Transverse colon (tissue), 4 donors: ENCODE results near the gene STXBP2.

Source experiments
- POLR2A ChIP-seq: fragments of 450-650 bp; IDR thresholded peaks from one replicate; pipeline ENCODE4 v1.6.1; 2016; ENCODE audit warnings: antibody characterized with exemption, mild to moderate bottlenecking, moderate library complexity
- POLR2AphosphoS5 ChIP-seq, 3 donors: sonication (generic); formaldehyde crosslinking; IDR thresholded peaks; one replicate each; pipeline ENCODE4 v1.6.1; 2016; ENCODE audit warnings: antibody characterized with exemption in 3 of 3
- TF ChIP-seq, protein P1 (sequence below), 5 experiments: fragments of 200-600 bp in 3 of 5; fragments of 450-650 bp in 2 of 5; sonication (generic) in 3 of 5; IDR thresholded peaks; 1 replicate in 2 of 5; 2 replicates in 3 of 5; pipeline ENCODE4 v1.5.1; 2016 to 2017; ENCODE audit warnings: antibody characterized with exemption in 5 of 5, inconsistent platforms in 3 of 5, mild to moderate bottlenecking in 2 of 5, moderate library complexity in 1 of 5

GRCh38 chr19:7674010-7675005 lies 37.4 kb downstream of the STXBP2 start:
- TF ChIP-seq, protein P1, sequence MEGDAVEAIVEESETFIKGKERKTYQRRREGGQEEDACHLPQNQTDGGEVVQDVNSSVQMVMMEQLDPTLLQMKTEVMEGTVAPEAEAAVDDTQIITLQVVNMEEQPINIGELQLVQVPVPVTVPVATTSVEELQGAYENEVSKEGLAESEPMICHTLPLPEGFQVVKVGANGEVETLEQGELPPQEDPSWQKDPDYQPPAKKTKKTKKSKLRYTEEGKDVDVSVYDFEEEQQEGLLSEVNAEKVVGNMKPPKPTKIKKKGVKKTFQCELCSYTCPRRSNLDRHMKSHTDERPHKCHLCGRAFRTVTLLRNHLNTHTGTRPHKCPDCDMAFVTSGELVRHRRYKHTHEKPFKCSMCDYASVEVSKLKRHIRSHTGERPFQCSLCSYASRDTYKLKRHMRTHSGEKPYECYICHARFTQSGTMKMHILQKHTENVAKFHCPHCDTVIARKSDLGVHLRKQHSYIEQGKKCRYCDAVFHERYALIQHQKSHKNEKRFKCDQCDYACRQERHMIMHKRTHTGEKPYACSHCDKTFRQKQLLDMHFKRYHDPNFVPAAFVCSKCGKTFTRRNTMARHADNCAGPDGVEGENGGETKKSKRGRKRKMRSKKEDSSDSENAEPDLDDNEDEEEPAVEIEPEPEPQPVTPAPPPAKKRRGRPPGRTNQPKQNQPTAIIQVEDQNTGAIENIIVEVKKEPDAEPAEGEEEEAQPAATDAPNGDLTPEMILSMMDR (IDR thresholded peaks at IDR 0.05): no peak
- TF ChIP-seq POLR2A (no peak), POLR2AphosphoS5 (IDR thresholded peaks at IDR 0.05) (no peak)
